Smooth muscle cell (in vitro differentiated cells): Measurements from ENCODE around the gene EAPP. TPM values are rescaled to one million over a fixed set of nuclear protein-coding genes. Genes with fewer than 3 reads are reported as not detected.
"Not testable (repeated sequence)": the region's sequence is repeated elsewhere in the genome, so short reads cannot be mapped to it uniquely, and the experiment has no call there.

Source experiments
- DNase-seq: peaks from one replicate; lab custom pipeline; 2025; ENCODE audit not compliant: unreplicated experiment; lab: John Stamatoyannopoulos, UW
- H2AFZ ChIP-seq: fragments of 200-600 bp; sonication (generic); 2 replicates; pipeline ENCODE4 v1.6.0; 2016; ENCODE audit warnings: antibody characterized with exemption, low read depth, mild to moderate bottlenecking
- H3F3A ChIP-seq: fragments of 200-600 bp; sonication (generic); 2 replicates; pipeline ENCODE4 v1.6.0; 2017; ENCODE audit warnings: antibody characterized with exemption, low read depth
- H3K27ac ChIP-seq: fragments of 200-600 bp; sonication (generic); 2 replicates; pipeline ENCODE4 v1.5.1; 2016; ENCODE audit warnings: low read depth, mild to moderate bottlenecking
- H3K27me3 ChIP-seq: fragments of 200-600 bp; sonication (generic); 2 replicates; pipeline ENCODE4 v1.6.1; 2016; ENCODE audit warnings: low read depth, mild to moderate bottlenecking
- H3K36me3 ChIP-seq: fragments of 200-600 bp; sonication (generic); 2 replicates; pipeline ENCODE4 v1.5.1; 2016; ENCODE audit warnings: low read depth
- H3K4me1 ChIP-seq: fragments of 200-600 bp; sonication (generic); 2 replicates; pipeline ENCODE4 v1.5.1; 2016; ENCODE audit warnings: low read depth
- H3K4me2 ChIP-seq: fragments of 200-600 bp; sonication (generic); 2 replicates; pipeline ENCODE4 v1.6.0; 2016; ENCODE audit warnings: mild to moderate bottlenecking
- H3K4me3 ChIP-seq: fragments of 200-600 bp; sonication (generic); 2 replicates; pipeline ENCODE4 v1.5.1; 2016; ENCODE audit warnings: mild to moderate bottlenecking
- H3K79me2 ChIP-seq: fragments of 200-600 bp; sonication (generic); 2 replicates; pipeline ENCODE4 v1.6.0; 2016; ENCODE audit warnings: low read depth, mild to moderate bottlenecking
- H3K9ac ChIP-seq: fragments of 200-600 bp; sonication (generic); 2 replicates; pipeline ENCODE4 v1.6.0; 2016; ENCODE audit warnings: low read depth
- H3K9me3 ChIP-seq: fragments of 200-600 bp; sonication (generic); replicated peaks from 2 replicates; pipeline ENCODE4 v1.5.1; 2016; ENCODE audit warnings: low read depth
- H4K20me1 ChIP-seq: fragments of 200-600 bp; sonication (generic); 2 replicates; pipeline ENCODE4 v1.6.0; 2016; ENCODE audit warnings: low read depth
- CTCF ChIP-seq: fragments of 200-600 bp; sonication (generic); IDR thresholded peaks from 2 replicates; pipeline ENCODE4 v1.5.1; 2017; ENCODE audit warnings: borderline replicate concordance, mild to moderate bottlenecking, antibody characterized with exemption; ENCODE audit not compliant: insufficient read depth, poor library complexity, severe bottlenecking
- WGBS: methylation state at CpG from one replicate; pipeline ENCODE4 v1.1.7; 2016; ENCODE audit warnings: low lambda C conversion rate; 5-methylcytosine and 5-hydroxymethylcytosine counted together
- polyA plus RNA-seq: library from polyadenylated mRNA; unstranded; fragments of >200 nt; fragmentation: Nextera tagmentation; extraction: Ambion mirVana; gene quantifications from 2 replicates; pipeline ENCODE4 v1.2.1, GENCODE V29; 2016
- total RNA-seq: library from RNA; depleted of rRNA; stranded (reverse); fragments of >200 nt; gene quantifications from 2 replicates; pipeline ENCODE4 v1.2.3, GENCODE V29; 2014

Gene EAPP
- total and polyA plus RNA-seq, 2 experiments from 2014 or later = 43.1 to 50.3 TPM

- peaks cover 18% of the 10 kb centered on the region for H3K36me3 ChIP-seq
- no peak for DNase-seq
- H3K4me2 ChIP-seq = no peak overlapping the region
- no peak overlapping the region for H3K4me3 ChIP-seq
- no peak overlapping the region for H2AFZ ChIP-seq
- no peak for TF ChIP-seq CTCF
- H3K27ac ChIP-seq = no peak overlapping the region
- H3F3A ChIP-seq = no peaks in the 10 kb centered on the region
- no peak overlapping the region for H3K9ac ChIP-seq
- H3K9me3 ChIP-seq = no peaks in the 10 kb centered on the region
- no peaks in the 10 kb centered on the region for H3K27me3 ChIP-seq
- H3K4me1 ChIP-seq = no peaks in the 10 kb centered on the region
- no peaks in the 10 kb centered on the region for H4K20me1 ChIP-seq
- H3K79me2 ChIP-seq = no peaks in the 10 kb centered on the region
- 97% methylated on average over 1 of the region's 1 CpG for WGBS
These were observed 11.9 kb downstream of the EAPP start for GRCh38 chr14:34527591-34527990.

DNA sequence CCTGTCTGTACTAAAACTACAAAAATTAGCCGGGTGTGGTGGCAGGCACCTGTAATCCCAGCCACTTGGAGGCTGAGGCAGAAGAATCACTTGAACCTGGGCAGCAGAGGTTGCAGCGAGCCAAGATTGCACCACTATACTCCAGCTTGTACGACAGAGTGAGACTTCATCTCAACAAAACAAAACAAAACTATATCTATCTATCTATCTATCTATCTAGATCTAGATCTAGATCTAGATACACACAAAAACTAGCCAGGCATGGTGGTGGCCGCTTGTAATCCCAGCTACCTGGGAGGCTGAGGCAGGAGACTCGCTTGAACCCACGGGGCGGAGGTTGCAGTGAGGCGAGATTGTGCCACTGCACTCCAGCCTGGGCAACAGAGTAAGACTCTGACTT, 15.3 kb downstream of the EAPP start:
- peaks cover 36% of the 10 kb centered on the region for H3K36me3 ChIP-seq
- not testable (repeated sequence) for H3K4me1 ChIP-seq, H4K20me1 ChIP-seq, H3K27ac ChIP-seq, H3K27me3 ChIP-seq, H3K9ac ChIP-seq, H3K9me3 ChIP-seq, H2AFZ ChIP-seq, H3K4me2 ChIP-seq, H3F3A ChIP-seq, DNase-seq, H3K4me3 ChIP-seq, H3K79me2 ChIP-seq
- WGBS = 98% methylated on average over 8 of the region's 8 CpGs

DNA sequence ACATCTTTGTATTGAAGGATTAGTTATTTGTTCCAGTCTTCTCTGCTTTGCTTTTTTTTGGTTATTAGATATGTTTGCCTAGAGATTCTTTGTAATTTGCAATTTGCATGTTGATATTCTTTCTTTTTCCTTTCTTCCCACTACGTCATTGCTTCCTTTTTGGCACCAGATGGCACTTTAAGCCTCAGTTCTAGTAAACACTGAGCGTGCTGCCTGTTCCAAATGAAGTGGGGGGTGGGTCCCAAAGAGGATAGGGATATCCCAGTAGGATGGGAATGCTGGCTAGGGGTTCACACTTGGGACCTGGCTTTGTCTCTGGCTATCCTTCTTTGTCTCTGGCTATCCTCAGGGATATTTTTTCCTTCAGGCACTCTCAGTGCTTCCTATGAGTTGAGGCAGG, 17.0 kb downstream of the EAPP start:
- WGBS = 90% methylated on average over 2 of the region's 2 CpGs
- no peak for TF ChIP-seq CTCF
- Histone ChIP-seq H3K4me2 (no peak overlapping the region), H3K36me3 (peaks cover 44% of the 10 kb centered on the region), H3F3A (no peaks in the 10 kb centered on the region), H3K27ac (no peak overlapping the region), H3K27me3 (no peaks in the 10 kb centered on the region), H3K4me1 (no peaks in the 10 kb centered on the region), H2AFZ (no peak overlapping the region), H4K20me1 (no peaks in the 10 kb centered on the region), H3K79me2 (no peaks in the 10 kb centered on the region), H3K9ac (no peak overlapping the region), H3K9me3 (no peaks in the 10 kb centered on the region), H3K4me3 (no peak overlapping the region)
- DNase-seq = no peak

GRCh38 chr14:34521071-34521470, 18.4 kb downstream of the EAPP start:
- H3K27ac ChIP-seq, H3K79me2 ChIP-seq, H2AFZ ChIP-seq, H3K27me3 ChIP-seq, H3K9me3 ChIP-seq, H3K4me2 ChIP-seq, H3K4me3 ChIP-seq, H3F3A ChIP-seq, DNase-seq, H3K4me1 ChIP-seq, H4K20me1 ChIP-seq, H3K9ac ChIP-seq: not testable (repeated sequence)
- peaks cover 39% of the 10 kb centered on the region for H3K36me3 ChIP-seq
- 97% methylated on average over 6 of the region's 6 CpGs for WGBS

GRCh38 chr14:34520304-34520970, 19.1 kb downstream of the EAPP start:
- not testable (repeated sequence) for H3K27ac ChIP-seq, H3K9ac ChIP-seq, H3K9me3 ChIP-seq, H3K4me1 ChIP-seq, H3K79me2 ChIP-seq, H3K4me2 ChIP-seq, H3K27me3 ChIP-seq, H3F3A ChIP-seq, H3K4me3 ChIP-seq, DNase-seq, H2AFZ ChIP-seq, H4K20me1 ChIP-seq
- H3K36me3 ChIP-seq = peaks cover 39% of the 10 kb centered on the region
- WGBS = 97% methylated on average over 7 of the region's 7 CpGs
